Left lung (tissue), 10 donors: ENCODE data around the gene CNDP1. TPM values are rescaled to one million over a fixed set of nuclear protein-coding genes. Genes with fewer than 3 reads are reported as not detected.

Experiments used
- ATAC-seq: fragments of 200-7000 bp; cut with Tn5 transposase; one replicate; pipeline ENCODE4 v1.9.1; 2020; ENCODE audit warnings: moderate library complexity
- DNase-seq, 4 donors: peaks; one replicate each; pipeline ENCODE4 v3.0.0-alpha.2; 2013 to 2020
- H3K27ac ChIP-seq, 2 donors: fragments of 200-600 bp; sonication (generic) in 1 of 2; one replicate each; pipeline versions ENCODE4 v1.5.0 to v1.8.0; 2020 to 2021
- H3K27me3 ChIP-seq, 2 donors: fragments of 200-600 bp; sonication (generic) in 1 of 2; one replicate each; pipeline versions ENCODE4 v1.5.0 to v1.8.0; 2020 to 2021
- H3K36me3 ChIP-seq, 2 donors: fragments of 200-600 bp; sonication (generic) in 1 of 2; one replicate each; pipeline versions ENCODE4 v1.5.0 to v1.8.0; 2020 to 2021
- H3K4me1 ChIP-seq, 2 donors: fragments of 200-600 bp; one replicate each; pipeline ENCODE4 v1.8.0; 2021
- H3K4me3 ChIP-seq, 2 donors: fragments of 200-600 bp; sonication (generic) in 1 of 2; one replicate each; pipeline versions ENCODE4 v1.5.0 to v1.8.0; 2020 to 2021; ENCODE audit warnings: mild to moderate bottlenecking in 1 of 2
- H3K9me3 ChIP-seq, 2 donors: fragments of 200-600 bp; sonication (generic) in 1 of 2; one replicate each; pipeline versions ENCODE4 v1.5.0 to v1.8.0; 2020 to 2021
- CTCF ChIP-seq, 2 donors: fragments of 200-600 bp; sonication (generic) in 1 of 2; IDR thresholded peaks; one replicate each; pipeline versions ENCODE4 v1.5.0 to v1.8.0; 2021; ENCODE audit warnings: antibody characterized with exemption in 2 of 2
- intact Hi-C, 2 donors: fragments of 100-400 bp; cut with DNase I; formaldehyde crosslinking; loops; one replicate each; pipeline versions ENCODE4 v1.11.2 to v1.14.2; 2022
- polyA plus RNA-seq, 6 donors: library from polyadenylated mRNA; unstranded; fragments of 120-200 nt; gene quantifications; one replicate each; pipeline ENCODE4 v1.2.1, GENCODE V29; 2013; ENCODE audit not compliant: insufficient read length in 6 of 6
- total RNA-seq, 2 donors: library from RNA; stranded (reverse); fragmentation: NEBNext Ultra II Directional; extraction: Animal tissue kit (Norgen Biotek cat#: 25700); gene quantifications; one replicate each; pipeline ENCODE4 v1.2.1, GENCODE V29; 2021
- donor health status: DM: no; HTN: yes; CAD: no.
- donor health status: DM: no; HTN: no; CAD: no.

Gene CNDP1
- total and polyA plus RNA-seq, 8 donors: 0.20 to 0.56 (median 0.37) TPM; not detected in 2

GRCh38 chr18:74590671-74591070 lies 56.4 kb downstream of the CNDP1 start:
- no peak for TF ChIP-seq CTCF (IDR thresholded peaks at IDR 0.05)
- DNase-seq (no peak), ATAC-seq (no peak)
- H3K36me3 ChIP-seq: no peaks in the 10 kb centered on the region
- H3K4me3 ChIP-seq: no peak overlapping the region
- peaks cover 5 to 56% of the 10 kb centered on the region in 2 donors for H3K4me1 ChIP-seq
- peak overlapping the region in 1 of 2 donors; percentile 77 for H3K27ac ChIP-seq
- intact Hi-C loops: no loop called here
- peaks cover 0 to 1% of the 10 kb centered on the region in 2 donors for H3K27me3 ChIP-seq
- H3K9me3 ChIP-seq: no peaks in the 10 kb centered on the region

GRCh38 chr18:74595431-74595830 lies 61.1 kb downstream of the CNDP1 start:
- ATAC-seq: no peak
- Histone ChIP-seq H3K9me3 (no peaks in the 10 kb centered on the region), H3K4me1 (peaks cover 11 to 49% of the 10 kb centered on the region in 2 donors), H3K27ac (peak overlapping the region in 1 of 2 donors; percentile 99), H3K36me3 (no peaks in the 10 kb centered on the region), H3K27me3 (no peaks in the 10 kb centered on the region), H3K4me3 (no peak overlapping the region)
- DNase-seq: no peak
- no peak for TF ChIP-seq CTCF (IDR thresholded peaks at IDR 0.05)
- intact Hi-C loops: no loop called here

GRCh38 chr18:74597034-74597661 lies 62.8 kb downstream of the CNDP1 start:
- peak; percentile 69 for ATAC-seq
- H3K27me3 ChIP-seq: no peaks in the 10 kb centered on the region
- peak; percentile 72 to 92 (median 83) for DNase-seq
- H3K9me3 ChIP-seq: no peaks in the 10 kb centered on the region
- no peaks in the 10 kb centered on the region for H3K36me3 ChIP-seq
- H3K4me1 ChIP-seq: peaks cover 11 to 41% of the 10 kb centered on the region in 2 donors
- H3K4me3 ChIP-seq: peak overlapping the region; percentile 70 to 96
- peak in 1 of 2 donors; percentile 9 for TF ChIP-seq CTCF (IDR thresholded peaks at IDR 0.05)
- peak overlapping the region; percentile 96 to 99 for H3K27ac ChIP-seq
- intact Hi-C loops: no loop called here

GRCh38 chr18:74597662-74598349 lies 63.5 kb downstream of the CNDP1 start, which contains the start of gene ZNF407:
TSS of gene ZNF407 (plus strand) at chr18:74597870. CDS start at chr18:74631020, 33,150 bp downstream.
- H3K36me3 ChIP-seq: no peaks in the 10 kb centered on the region
- ATAC-seq (peak; percentile 94), DNase-seq (peak; percentile 89 to 95 (median 94))
- no peaks in the 10 kb centered on the region for H3K9me3 ChIP-seq
- H3K4me1 ChIP-seq: peaks cover 11 to 38% of the 10 kb centered on the region in 2 donors
- no peak for TF ChIP-seq CTCF (IDR thresholded peaks at IDR 0.05)
- H3K4me3 ChIP-seq: peak within 1 kb of the TSS; percentile 70 to 96
- intact Hi-C loops: no loop called here
- peak within 1 kb of the TSS; percentile 96 to 99 for H3K27ac ChIP-seq
- H3K27me3 ChIP-seq: no peaks in the 10 kb centered on the region

GRCh38 chr18:74598350-74599001 lies 64.2 kb downstream of the CNDP1 start:
- no peak for TF ChIP-seq CTCF (IDR thresholded peaks at IDR 0.05)
- H3K4me1 ChIP-seq: peaks cover 11 to 38% of the 10 kb centered on the region in 2 donors
- no peaks in the 10 kb centered on the region for H3K9me3 ChIP-seq
- peak overlapping the region; percentile 96 to 99 for H3K27ac ChIP-seq
- peak overlapping the region; percentile 70 to 96 for H3K4me3 ChIP-seq
- ATAC-seq (peak; percentile 53), DNase-seq (peak; percentile 51 to 90 (median 64))
- no peaks in the 10 kb centered on the region for H3K36me3 ChIP-seq
- no peaks in the 10 kb centered on the region for H3K27me3 ChIP-seq
- intact Hi-C loops: no loop called here
